GM21390 (cell line): Measurements from ENCODE around the gene SEPTIN10.
"Not testable (repeated sequence)": the region's sequence is repeated elsewhere in the genome, so short reads cannot be mapped to it uniquely, and the experiment has no call there.

Source experiments
- ATAC-seq: cut with Tn5 transposase; IDR thresholded peaks from one replicate; pipeline ENCODE4 v1.9.1; 2021; ENCODE audit not compliant: unreplicated experiment

SEPTIN10 gene

DNA sequence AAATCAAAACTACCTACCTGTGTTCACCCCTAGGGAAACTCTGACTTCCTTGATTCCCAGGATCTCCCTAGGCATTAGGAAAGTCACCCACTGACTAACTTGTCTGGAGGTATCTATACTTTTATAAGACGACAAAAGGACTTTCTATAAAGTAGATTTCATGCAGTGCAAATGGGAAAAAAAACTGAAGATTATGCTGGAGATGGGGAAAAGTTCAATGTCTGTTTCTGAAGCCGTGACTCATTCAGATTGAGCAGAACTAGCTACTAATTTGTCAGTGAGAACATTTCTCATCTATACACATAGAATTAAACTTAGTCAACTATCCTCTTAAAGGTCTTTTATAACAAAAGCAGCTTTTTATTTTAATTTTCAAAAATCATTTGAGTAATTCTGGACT lies 6.0 kb downstream of the SEPTIN10 start:
- ATAC-seq: no peak

DNA sequence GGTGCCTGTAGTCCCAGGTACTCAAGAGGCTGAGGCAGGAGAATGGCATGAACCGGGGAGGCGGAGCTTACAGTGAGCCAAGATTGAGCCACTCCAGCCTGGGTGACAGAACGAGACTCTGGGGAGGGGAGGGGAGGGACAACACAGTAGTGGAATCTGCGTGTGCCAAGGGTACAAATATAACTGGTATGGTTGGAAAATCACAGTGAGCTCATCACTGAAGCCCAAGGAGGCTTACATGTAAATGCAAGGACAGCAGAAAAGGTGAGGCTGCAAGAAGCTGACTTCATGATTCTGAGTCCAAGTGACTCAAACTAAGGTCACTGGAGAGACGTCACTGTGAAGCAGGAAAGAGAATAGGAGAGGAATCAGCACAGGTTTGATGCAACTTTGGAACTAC lies 9.2 kb downstream of the SEPTIN10 start:
- no peak for ATAC-seq

- ATAC-seq: no peak
Measured at GRCh38 chr2:109602617-109603188, 11.1 kb downstream of the SEPTIN10 start.

DNA sequence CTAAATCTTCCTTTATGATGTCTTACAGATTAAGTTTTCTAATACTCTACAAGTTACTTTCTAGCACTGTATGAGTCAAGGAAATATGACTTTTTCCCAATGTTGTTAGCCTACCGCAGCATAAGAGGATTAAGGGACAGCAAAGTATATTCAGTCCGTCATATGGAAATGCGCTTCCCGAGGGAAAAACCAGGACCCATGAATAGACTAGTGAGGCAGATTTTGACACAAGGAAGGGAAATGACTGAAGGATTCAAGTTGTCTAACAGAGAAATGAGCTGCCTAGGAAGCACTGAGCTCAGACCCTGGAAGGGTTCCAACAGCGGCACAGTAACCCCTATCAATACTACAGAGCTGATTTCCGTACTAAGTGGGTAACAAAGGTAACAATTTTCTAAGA lies 12.0 kb downstream of the SEPTIN10 start:
- no peak for ATAC-seq

DNA sequence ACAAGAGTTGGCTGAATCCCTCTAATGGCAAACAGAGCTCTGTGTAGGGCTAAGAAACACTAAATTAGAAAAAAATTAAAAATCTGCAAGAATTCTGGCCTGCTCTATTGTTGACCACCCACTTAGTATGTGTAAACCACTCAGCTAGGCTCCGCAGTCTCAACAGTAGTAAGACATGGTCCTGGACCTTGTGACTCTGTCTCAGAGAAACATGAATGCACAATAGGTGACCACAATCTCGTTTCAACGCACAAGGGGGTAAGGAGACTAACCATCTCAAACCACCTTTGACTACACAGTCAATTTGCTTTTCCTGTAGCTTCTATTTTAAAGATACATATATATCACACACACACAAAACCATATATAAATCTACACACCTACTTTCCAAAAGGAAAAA lies 16.5 kb downstream of the SEPTIN10 start:
- ATAC-seq: no peak

GRCh38 chr2:109595644-109596043 lies 18.1 kb downstream of the SEPTIN10 start:
- no peak for ATAC-seq

GRCh38 chr2:109594246-109594885 lies 19.4 kb downstream of the SEPTIN10 start:
- no peak for ATAC-seq

DNA sequence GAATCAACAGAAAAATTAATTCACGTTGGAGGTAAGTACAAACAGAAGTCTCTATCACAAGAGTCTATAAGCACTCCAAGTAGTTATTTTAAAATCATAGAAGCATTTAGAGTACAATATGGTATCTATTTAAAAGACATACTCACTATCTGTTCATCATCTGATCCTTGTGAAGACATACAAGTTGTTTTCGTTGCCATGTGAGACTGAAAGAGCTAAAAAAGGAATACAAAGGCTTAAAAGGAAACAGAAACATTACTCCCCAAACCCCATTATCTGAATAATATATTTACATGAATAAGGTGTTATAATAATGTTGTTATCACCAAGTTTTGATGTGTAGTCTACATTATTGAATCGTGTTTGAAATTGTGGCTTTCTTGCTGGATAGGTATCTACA lies 20.9 kb downstream of the SEPTIN10 start:
- ATAC-seq: no peak

DNA sequence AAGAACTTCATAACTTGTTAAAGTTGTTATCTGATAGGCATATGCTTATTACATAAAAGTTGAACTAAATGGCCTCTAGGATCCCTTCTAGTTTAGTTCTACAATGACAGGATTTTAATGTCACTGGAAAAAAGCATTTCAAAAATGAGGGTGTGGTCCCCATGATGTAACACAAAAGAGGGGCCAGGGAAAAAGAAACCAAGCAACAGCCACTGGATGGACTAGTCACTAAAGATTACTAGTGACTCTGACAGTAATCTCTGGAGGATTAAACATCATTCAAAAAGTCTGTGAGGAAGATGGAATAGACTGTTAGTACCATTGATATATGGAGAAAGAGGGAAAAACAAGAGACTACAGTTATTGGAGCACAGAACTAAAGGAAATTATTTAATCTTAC lies 22.6 kb downstream of the SEPTIN10 start:
- no peak for ATAC-seq

- ATAC-seq: no peak
Measured at GRCh38 chr2:109586687-109587086, 27.1 kb downstream of the SEPTIN10 start.

GRCh38 chr2:109582928-109583895 lies 30.6 kb downstream of the SEPTIN10 start:
- ATAC-seq: peak; percentile 54

DNA sequence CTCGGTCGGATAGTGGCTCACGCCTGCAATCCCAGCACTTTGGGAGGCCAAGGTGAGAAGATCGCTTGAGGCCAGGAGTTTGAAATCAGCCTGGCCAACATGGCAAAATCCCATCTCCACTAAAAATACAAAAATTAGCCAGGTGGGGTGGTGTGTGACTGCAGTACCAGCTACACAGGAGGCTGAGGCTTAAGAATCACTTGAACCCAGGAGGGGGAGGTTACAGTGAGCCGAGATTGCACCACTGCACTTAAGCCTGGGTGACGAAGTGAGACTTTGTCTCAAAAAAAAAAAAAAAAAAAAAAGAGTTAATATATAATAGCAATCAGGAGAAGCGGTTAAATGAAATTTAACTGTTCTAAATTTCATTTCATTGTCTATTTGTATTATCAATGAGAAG lies 36.1 kb downstream of the SEPTIN10 start:
- ATAC-seq: not testable (repeated sequence)

DNA sequence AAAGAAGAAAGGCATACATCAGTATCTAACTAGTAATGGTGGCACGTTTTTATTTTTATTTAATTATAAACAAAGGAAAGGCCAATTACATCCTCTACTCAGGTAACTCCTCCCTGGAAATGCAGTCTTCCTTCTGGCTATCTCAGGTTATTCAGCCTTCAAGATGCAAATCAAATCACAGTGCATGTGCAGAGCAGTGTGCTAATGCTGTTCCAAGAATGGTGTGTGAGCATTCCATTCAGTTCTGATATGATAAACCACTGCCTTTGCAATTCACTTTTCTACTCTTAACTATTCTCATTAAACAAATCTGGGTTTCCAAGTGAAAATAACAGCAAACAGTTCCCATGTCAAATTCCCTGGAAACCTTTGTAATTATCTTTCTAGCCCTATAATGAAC lies 38.4 kb downstream of the SEPTIN10 start:
- no peak for ATAC-seq

DNA sequence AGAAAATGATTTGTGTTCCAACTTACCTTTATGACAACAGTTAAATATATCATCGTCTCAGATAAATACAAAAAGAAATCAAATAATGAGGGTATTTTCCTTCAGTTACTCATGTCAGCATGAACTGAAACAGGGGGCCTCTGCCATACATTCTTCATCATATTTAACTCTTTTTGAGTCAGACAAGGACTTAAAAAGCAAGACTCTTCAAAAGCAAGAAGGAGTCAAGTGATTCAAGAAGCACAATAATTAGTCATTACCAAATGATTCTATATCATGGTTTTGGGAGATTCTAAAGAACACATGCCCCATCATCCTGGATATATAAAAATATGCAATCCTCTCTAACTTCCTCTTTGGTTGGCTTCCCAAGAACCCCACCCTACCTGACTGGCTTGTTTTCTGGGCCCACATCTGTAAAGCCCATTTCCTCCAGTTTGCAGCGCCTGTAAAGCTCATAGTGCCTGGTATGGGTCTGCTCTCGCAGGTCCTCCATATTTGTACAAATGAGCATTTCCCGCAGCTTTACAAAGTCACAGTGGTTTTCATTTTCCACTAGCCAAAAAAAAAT lies 49.7 kb downstream of the SEPTIN10 start:
- ATAC-seq: no peak

- no peak for ATAC-seq
Measured at GRCh38 chr2:109563288-109563687, 50.5 kb downstream of the SEPTIN10 start.

GRCh38 chr2:109562421-109562820 lies 51.3 kb downstream of the SEPTIN10 start:
- no peak for ATAC-seq

DNA sequence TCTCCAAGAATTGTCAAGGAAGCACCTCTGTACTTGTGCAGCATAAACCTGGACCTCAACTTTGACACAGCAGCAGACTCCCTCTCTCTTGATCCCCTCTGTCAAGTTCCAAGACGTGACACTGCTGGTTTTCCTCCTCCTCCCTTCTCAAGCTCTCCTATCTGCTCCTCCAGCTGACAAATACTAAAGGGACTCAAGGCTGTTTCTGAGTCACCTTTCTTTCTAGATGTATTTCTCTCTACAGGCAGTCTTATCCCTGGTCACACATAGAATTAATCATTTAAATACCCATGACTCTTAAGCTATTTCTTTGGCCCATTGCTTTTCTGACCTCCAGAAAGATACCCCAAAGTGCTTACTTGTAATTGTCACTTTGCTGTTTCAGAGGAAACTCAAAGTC lies 53.5 kb downstream of the SEPTIN10 start:
- ATAC-seq: no peak

DNA sequence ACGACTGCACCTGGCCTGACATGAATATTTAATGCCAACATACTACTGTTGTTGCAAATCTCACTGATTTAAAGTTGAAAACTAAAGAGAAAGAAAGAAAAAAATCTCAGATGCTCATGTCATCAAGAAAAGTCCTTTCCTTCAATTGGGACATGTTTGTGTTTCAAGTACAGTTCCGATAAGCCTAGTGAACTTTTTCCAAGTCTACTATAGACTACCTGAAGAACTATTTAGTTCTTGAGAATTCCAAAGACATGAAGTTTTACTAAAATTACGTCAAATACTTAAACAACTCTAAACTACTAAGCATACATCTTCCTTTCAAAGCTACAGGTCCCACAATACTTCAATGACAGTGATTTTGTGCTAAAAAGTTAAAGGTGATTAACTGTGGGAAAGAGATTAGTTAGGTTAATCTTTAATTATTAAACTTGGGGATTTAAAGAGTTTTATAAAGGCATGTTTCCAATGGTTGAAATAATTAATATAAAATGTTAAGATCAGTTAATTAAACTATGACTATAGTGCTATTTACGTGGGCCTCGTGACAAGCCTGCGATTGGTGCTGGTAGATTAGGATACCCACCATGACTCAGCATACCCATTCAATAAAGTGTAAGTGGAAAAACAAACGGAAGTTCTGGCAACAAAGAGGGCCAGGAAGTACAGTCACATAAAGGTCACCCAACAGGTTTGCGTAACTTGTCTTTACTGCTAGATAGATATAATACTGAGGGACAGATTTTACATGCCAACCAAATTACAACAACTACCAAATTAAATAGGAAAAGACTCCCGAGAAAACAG lies 55.5 kb downstream of the SEPTIN10 start:
- no peak for ATAC-seq

DNA sequence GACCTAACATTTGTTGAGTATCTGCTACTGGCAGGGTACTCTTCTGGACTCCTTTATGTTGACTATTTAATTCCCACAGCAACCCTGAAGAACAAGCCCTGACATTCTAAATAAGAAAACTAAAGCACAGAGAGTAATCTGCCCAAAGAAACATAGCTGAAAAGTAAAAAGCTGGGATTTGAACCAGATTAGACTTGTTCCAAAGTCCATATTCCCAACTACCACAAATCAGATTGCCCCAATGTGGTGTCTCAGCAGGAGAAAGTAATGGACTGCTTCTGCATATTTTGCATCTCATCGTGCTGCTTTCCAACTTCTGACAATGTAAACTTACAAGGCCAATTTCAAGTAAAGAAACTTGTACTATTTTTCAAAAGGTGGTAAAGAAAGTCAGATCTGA lies 56.5 kb downstream of the SEPTIN10 start:
- no peak for ATAC-seq

GRCh38 chr2:109555346-109555900 lies 58.3 kb downstream of the SEPTIN10 start:
- ATAC-seq: no peak
